Keratinocyte (primary cell): ENCODE results near the gene TTC32. TPM values are rescaled to one million over a fixed set of nuclear protein-coding genes. Genes with fewer than 3 reads are reported as not detected.

ENCODE experiments used
- DNase-seq: peaks from one replicate; pipeline ENCODE4 v3.0.0-alpha.2; 2011; ENCODE audit warnings: low read depth, missing footprints, low spot score
- FAIRE-seq: peaks from 2 replicates; lab custom pipeline; 2011; peaks lifted over from hg19 to GRCh38; lab: Jason Lieb, UNC
- H2AFZ ChIP-seq: 2 replicates; pipeline ENCODE4 v1.6.0; 2012; ENCODE audit warnings: low read length, control low read depth, inconsistent platforms; ENCODE audit not compliant: control insufficient read depth
- H3K27ac ChIP-seq: 2 replicates; pipeline ENCODE4 v1.5.1; 2011; ENCODE audit warnings: low read length; ENCODE audit not compliant: control insufficient read depth, insufficient read depth
- H3K27me3 ChIP-seq: 3 replicates; pipeline ENCODE4 v1.6.0; 2011; ENCODE audit warnings: low read length; ENCODE audit not compliant: control insufficient read depth, insufficient read depth; ENCODE audit errors: extremely low read depth
- H3K36me3 ChIP-seq, 2 experiments: 2 replicates in 1 of 2; 3 replicates in 1 of 2; pipeline ENCODE4 v1.5.1; 2011; ENCODE audit warnings: low read length in 2 of 2, mild to moderate bottlenecking in 1 of 2; ENCODE audit not compliant: control insufficient read depth in 2 of 2, insufficient read depth in 2 of 2; ENCODE audit errors: extremely low read depth in 1 of 2
- H3K4me1 ChIP-seq: 3 replicates; pipeline ENCODE4 v1.5.1; 2011; ENCODE audit warnings: low read length; ENCODE audit not compliant: control insufficient read depth, insufficient read depth; ENCODE audit errors: extremely low read depth
- H3K4me2 ChIP-seq: 3 replicates; pipeline ENCODE4 v1.6.0; 2011; ENCODE audit warnings: low read depth, low read length; ENCODE audit not compliant: control insufficient read depth, insufficient read depth; ENCODE audit errors: extremely low read depth
- H3K4me3 ChIP-seq, 3 experiments: fragments of 200-600 bp in 1 of 3; sonication (generic) in 1 of 3; 2 replicates in 2 of 3; 3 replicates in 1 of 3; pipeline ENCODE4 v1.5.1; 2011 to 2016; ENCODE audit warnings: low read length in 3 of 3, mild to moderate bottlenecking in 3 of 3, control low read depth in 2 of 3, inconsistent platforms in 1 of 3, low read depth in 1 of 3, mixed read lengths in 1 of 3, mixed run types in 1 of 3, moderate library complexity in 1 of 3; ENCODE audit not compliant: control insufficient read depth in 2 of 3, insufficient read depth in 2 of 3; ENCODE audit errors: extremely low read depth in 1 of 3
- H3K79me2 ChIP-seq: 2 replicates; pipeline ENCODE4 v1.6.0; 2012; ENCODE audit warnings: low read length; ENCODE audit not compliant: control insufficient read depth, insufficient read depth
- H3K9ac ChIP-seq: 3 replicates; pipeline ENCODE4 v1.6.0; 2011; ENCODE audit warnings: low read length; ENCODE audit not compliant: control insufficient read depth, insufficient read depth; ENCODE audit errors: extremely low read depth
- H3K9me1 ChIP-seq: 3 replicates; pipeline ENCODE4 v1.6.0; 2011; ENCODE audit warnings: low read length; ENCODE audit not compliant: control insufficient read depth, insufficient read depth; ENCODE audit errors: extremely low read depth
- H3K9me3 ChIP-seq: 2 replicates; pipeline ENCODE4 v1.5.1; 2012; ENCODE audit warnings: low read depth, low read length; ENCODE audit not compliant: control insufficient read depth
- H4K20me1 ChIP-seq: 3 replicates; pipeline ENCODE4 v1.6.0; 2011; ENCODE audit warnings: low read length; ENCODE audit not compliant: control insufficient read depth, insufficient read depth; ENCODE audit errors: extremely low read depth
- EZH2 ChIP-seq: IDR thresholded peaks from one replicate; pipeline ENCODE4 v1.6.1; 2012; ENCODE audit warnings: inconsistent platforms, mild to moderate bottlenecking, low read length, moderate library complexity
- dilution Hi-C: fragments of 300-500 bp; cut with MboI; formaldehyde crosslinking; loops from one replicate; pipeline ENCODE4 v1.7.0; 2020; ENCODE audit warnings: low sequenced_read_pairs; ENCODE audit not compliant: extremely low pct_ligation_motif_present
- polyA plus RNA-seq, 5 experiments: library from polyadenylated mRNA; depleted of rRNA in 3 of 5; stranded (reverse) in 3 of 5; stranded (forward) in 1 of 5; unstranded in 1 of 5; fragments of >200 nt; gene quantifications; 1 replicate in 1 of 5; 2 replicates in 3 of 5; 3 replicates in 1 of 5; pipeline versions ENCODE4 v1.2.1 to v1.2.3, GENCODE V29; 2011 to 2012; ENCODE audit warnings: missing spikeins in 2 of 5, low read depth in 1 of 5, low replicate concordance in 1 of 5
- TF ChIP-seq, protein P1 (sequence below), 3 experiments: IDR thresholded peaks in 1 of 3; conservative IDR thresholded peaks in 1 of 3; optimal IDR thresholded peaks in 1 of 3; 2 replicates in 2 of 3; 3 replicates in 1 of 3; pipeline versions ENCODE3 to v1.5.1; 2011; ENCODE audit warnings: low read length in 3 of 3, mild to moderate bottlenecking in 3 of 3, moderate library complexity in 2 of 3, control low read depth in 1 of 3, inconsistent platforms in 1 of 3; ENCODE audit not compliant: insufficient read depth in 2 of 3; ENCODE audit errors: extremely low read depth in 1 of 3

Gene TTC32
- polyA plus RNA-seq, 1 donor (not counting 4 experiments of a cell fraction or from before 2014, with no cell fraction given) = 7.6 TPM

DNA sequence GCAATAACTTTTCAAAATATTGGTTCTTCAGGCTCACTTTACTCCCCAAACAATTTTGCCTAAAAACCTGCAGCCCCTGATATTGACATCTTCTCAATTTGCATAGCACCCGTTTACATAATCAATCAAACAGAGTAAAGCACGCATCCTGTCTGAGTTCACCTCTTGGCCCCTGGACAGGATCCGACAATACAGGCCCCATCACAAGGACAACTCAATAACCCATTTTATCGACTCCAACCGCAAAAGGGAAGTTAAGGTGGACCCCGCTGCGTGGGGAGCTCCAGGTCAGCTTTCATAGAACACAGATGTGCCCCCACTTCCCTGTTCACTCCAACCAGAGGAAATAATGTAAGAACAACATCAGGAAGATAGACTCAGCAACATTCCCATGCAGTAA is 44.7 kb downstream of the TTC32 start:
- no peak overlapping the region for H3K4me3 ChIP-seq
- TF ChIP-seq EZH2 = no peak
- TF ChIP-seq, protein P1, sequence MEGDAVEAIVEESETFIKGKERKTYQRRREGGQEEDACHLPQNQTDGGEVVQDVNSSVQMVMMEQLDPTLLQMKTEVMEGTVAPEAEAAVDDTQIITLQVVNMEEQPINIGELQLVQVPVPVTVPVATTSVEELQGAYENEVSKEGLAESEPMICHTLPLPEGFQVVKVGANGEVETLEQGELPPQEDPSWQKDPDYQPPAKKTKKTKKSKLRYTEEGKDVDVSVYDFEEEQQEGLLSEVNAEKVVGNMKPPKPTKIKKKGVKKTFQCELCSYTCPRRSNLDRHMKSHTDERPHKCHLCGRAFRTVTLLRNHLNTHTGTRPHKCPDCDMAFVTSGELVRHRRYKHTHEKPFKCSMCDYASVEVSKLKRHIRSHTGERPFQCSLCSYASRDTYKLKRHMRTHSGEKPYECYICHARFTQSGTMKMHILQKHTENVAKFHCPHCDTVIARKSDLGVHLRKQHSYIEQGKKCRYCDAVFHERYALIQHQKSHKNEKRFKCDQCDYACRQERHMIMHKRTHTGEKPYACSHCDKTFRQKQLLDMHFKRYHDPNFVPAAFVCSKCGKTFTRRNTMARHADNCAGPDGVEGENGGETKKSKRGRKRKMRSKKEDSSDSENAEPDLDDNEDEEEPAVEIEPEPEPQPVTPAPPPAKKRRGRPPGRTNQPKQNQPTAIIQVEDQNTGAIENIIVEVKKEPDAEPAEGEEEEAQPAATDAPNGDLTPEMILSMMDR (optimal IDR thresholded peaks at IDR 0.05 in 1 of 3, IDR thresholded peaks at IDR 0.05 in 1 of 3, conservative IDR thresholded peaks at IDR 0.05 in 1 of 3; ENCODE audit: extremely low read depth in 1 of 3, insufficient read depth in 2 of 3, low read length in 3 of 3) = no peak
- H3K79me2 ChIP-seq = no peaks in the 10 kb centered on the region
- no peak overlapping the region for H2AFZ ChIP-seq
- no peaks in the 10 kb centered on the region for H3K9me1 ChIP-seq
- no peak overlapping the region for H3K9ac ChIP-seq
- H3K27ac ChIP-seq = no peak overlapping the region
- dilution Hi-C loops = loop anchor here (25.0 kb wide), 1 partner anchor 495 kb away; the partner anchor contains the start of gene OSR1
- H3K9me3 ChIP-seq = no peaks in the 10 kb centered on the region
- no peaks in the 10 kb centered on the region for H3K36me3 ChIP-seq
- peaks cover 7% of the 10 kb centered on the region for H3K4me1 ChIP-seq
- H3K27me3 ChIP-seq = no peaks in the 10 kb centered on the region
- no peak for FAIRE-seq
- no peak overlapping the region for H3K4me2 ChIP-seq
- DNase-seq = no peak
- H4K20me1 ChIP-seq = no peaks in the 10 kb centered on the region

DNA sequence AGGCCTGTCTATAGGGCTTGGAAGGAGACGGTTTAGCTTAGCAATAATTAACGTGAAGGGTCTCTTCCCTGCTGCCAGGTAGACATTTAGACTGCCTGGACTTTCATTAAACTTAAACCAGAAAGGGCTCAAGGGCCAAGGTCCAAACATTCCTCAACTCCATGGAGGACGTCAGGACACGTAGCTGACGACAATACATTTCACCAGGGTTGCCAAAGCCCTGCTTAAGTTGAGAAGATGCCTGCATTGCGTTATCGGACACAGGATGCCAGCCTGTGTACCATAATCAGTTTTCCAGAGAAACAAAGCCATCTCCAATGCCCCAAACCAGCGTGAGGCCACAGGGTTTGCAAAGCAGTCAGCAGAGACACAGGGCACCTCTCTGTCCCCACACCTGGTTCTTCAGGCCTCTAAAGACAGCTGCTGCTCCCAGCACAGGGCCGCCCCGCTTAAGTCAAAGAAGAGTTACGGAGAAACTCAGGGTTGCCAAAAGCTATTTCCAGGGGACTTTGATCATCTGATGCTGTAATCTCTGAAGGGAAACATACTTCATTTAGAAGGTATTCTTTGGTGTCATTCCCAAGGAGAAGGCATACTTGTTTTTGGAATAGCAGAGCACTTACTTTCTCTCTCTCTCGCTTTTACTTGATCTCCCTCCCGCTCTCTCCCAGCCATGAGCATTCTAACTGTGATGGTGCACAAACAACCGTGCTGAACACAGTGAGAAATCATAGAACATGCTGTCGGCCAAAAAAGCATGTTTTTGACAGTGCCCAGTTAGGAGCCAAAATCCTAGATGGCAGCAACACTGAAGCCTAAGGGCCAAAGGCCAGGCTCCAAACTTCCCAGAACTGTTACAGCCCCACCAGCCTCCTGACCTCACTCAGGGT is 46.0 kb downstream of the TTC32 start:
- no peak for FAIRE-seq
- no peak for DNase-seq
- no peak overlapping the region for H2AFZ ChIP-seq

More for the DNA sequence above, 46.0 kb downstream of the TTC32 start:
- H3K9me3 ChIP-seq = no peaks in the 10 kb centered on the region
- H3K9ac ChIP-seq = no peak overlapping the region
- H3K27ac ChIP-seq = no peak overlapping the region
- TF ChIP-seq, protein P1 (optimal IDR thresholded peaks at IDR 0.05 in 1 of 3, IDR thresholded peaks at IDR 0.05 in 1 of 3, conservative IDR thresholded peaks at IDR 0.05 in 1 of 3; ENCODE audit: extremely low read depth in 1 of 3, insufficient read depth in 2 of 3, low read length in 3 of 3) = no peak
- no peak for TF ChIP-seq EZH2
- no peaks in the 10 kb centered on the region for H3K79me2 ChIP-seq
- no peaks in the 10 kb centered on the region for H3K9me1 ChIP-seq
- no peaks in the 10 kb centered on the region for H3K27me3 ChIP-seq
- dilution Hi-C loops = loop anchor here (25.0 kb wide), 1 partner anchor 493 kb away; the partner anchor contains the start of gene OSR1
- no peaks in the 10 kb centered on the region for H4K20me1 ChIP-seq
- H3K4me3 ChIP-seq = no peak overlapping the region
- peaks cover 7% of the 10 kb centered on the region for H3K4me1 ChIP-seq
- no peaks in the 10 kb centered on the region for H3K36me3 ChIP-seq
- H3K4me2 ChIP-seq = no peak overlapping the region
